NOMO-1 (cell line): ENCODE data around the gene MBOAT7.
A peak's percentile ranks its signal among the peaks of the same experiment; 100 is the strongest.
"Not testable (repeated sequence)": the region's sequence is repeated elsewhere in the genome, so short reads cannot be mapped to it uniquely, and the experiment has no call there.

Source experiments
- DNase-seq, 2 experiments: peaks; one replicate each; lab custom pipeline; 2025; ENCODE audit not compliant: unreplicated experiment in 2 of 2; lab: John Stamatoyannopoulos, UW

MBOAT7 gene

DNA sequence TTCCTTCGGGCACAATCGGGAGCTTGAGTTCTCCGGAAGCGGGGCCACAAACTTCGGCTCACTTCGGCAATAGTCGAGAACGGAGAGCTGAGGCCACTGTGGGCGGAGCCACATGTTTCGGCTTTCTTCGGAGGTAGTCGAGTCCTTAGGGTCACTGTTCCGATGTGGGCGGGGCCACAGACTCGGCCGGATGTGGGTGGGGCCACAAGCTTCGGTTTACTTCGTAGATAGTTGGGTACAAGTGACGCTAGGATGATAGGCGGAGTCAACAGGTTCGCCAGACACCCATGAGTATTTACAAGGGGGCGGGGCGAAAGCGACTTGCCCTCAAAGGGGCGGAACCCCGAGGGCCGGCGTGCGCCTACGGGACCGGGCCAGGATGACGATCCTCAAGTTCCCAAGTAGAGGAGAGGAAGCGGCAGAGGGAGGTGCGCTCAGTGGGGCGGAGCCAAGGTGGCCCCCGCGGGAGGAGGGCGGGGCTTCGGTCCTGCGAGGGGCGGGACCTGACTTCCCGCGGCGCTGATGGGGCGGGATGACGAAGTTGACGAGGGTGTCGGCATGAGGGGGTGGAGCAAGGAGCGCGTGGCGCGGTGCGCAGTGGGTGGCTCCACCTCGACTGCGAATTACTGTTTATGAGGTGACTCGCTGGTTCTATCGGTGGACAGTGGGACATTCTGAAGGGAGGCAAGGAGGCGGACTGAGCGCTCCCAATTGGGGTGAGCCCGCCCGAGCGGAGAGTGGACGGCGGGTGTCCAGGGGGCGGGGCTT lies 539 bp upstream of the MBOAT7 start:
- peak; percentile 100 for DNase-seq

DNA sequence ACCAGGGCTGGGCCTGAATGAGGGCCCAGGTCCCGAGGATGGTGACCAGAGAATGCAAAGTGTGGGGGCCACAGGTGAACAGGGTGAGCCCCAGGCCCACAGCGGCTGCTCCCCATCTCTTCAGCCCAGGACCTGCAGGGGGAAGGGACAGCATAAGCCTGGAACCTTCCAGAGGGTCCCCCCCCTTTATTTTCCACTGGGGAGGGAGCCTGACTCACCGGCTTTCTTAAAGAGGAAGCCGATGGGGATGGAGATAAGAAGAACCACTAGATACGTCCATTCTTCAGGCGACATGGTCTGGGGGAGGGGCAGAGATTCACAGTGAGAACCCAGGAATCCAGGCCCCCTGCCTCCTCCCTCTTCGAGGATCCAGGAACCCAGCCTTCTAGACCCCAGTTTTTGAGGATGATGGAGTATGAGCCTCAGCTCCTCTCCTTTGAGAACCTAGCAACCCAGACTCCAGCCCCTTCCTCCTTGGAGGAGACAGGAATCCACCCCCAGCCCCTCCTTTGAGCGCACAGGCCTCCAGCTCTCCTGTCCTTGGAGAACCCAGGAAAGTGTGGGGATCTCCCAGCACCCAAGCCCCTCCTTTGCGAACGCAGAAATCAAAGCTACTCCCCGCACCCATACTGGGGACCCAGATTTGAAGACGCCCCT lies 1.0 kb downstream of the MBOAT7 start:
- peak; percentile 65 to 67 for DNase-seq

DNA sequence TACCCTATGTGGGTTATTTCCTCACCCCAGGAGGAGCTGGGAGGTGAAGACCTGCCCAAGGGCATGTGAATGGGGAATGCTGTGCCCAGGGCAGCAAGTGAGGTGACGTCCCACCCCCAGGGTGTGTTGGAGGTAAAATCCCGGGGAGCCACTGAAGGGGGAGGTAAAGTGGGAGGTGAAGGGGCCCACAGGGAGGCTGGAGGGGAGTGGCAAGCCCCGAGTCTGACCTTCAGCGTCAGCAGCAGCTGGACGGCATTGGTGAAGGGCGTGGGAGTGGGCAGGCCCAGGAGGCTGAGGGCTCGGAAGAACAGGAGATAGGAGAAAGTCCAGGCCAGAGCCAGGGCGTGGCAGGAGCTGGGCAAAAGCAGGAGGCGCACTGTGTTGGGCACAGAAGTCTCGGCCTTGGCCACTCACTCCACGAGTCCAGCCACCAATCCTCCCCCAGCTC lies 2.4 kb downstream of the MBOAT7 start:
- no peak for DNase-seq

DNA sequence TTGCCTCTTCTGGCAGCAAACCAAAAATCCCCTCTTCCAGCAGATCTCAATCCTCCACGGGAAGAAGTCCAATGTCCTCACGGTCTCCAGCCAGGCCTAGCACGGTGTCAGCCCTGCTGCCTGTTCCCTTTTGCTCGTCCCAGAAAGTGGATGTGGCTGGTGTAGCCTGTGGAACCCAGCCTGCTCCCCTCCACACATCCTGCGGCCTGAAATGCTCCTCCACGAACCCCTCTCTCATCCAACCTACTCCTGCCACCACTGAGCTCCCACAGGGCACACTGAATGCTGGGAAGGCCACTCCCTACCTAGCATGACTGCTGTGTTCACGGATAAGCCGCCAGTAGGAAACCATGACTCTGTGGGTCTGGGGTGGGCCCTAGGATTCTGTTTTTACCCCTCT lies 3.0 kb downstream of the MBOAT7 start:
- DNase-seq = no peak

DNA sequence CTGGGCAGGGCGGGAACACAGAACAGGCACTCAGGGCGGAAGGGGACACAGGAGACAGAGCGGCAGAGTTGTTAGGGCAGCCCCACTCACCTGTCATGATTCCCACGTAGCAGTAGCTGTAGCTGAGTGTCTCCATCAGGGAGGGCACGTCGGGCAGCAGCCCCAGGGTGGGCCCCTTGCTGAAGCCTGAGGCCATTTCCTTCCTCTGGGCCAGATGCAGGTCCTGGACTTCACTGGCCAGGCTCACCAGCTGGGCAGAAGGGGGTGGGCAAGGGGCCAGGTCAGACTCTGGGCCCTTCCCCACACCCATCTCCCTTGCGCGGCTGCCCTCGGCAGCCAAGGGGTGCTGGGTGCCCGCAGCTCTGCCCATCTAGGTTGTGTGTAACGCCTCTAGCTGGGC lies 5.9 kb downstream of the MBOAT7 start:
- no peak for DNase-seq

DNA sequence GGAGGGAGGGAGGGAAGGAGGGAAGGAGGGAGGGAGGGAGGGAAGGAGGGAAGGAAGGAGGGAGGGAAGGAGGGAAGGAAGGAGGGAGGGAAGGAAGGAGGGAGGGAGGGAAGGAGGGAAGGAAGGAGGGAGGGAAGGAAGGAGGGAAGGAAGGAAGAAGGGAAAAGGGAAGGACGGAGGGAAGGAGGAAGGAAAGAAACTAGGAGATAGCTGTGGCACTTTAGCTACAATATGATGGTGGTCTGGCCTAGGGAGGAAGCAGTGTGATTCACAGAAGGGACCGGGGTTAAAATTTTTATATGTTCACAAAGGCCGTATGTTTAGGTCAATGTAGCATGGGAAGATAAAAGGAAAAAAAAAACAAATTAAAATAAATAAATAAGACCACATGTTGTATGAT lies 7.5 kb downstream of the MBOAT7 start:
- DNase-seq = not testable (repeated sequence)

DNA sequence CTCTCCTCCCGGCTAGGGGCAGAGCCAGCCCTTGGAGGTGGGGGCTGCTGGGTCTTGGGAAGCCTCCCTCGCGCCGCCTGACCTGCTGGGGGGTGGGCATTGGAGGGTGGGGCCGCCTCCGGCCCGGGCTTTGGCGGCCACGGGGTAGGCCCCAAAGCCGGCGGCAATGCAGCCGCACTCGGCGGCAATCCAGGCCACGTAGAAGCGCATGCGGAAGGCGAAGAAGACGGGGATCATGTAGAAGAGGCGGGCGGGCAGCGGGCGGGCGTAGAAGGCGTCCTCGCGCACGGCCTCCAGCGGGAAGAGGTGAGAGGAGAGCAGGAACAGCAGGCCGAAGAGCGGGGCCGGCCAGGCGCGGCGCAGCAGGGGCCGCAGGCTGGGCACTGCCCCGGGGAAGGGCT lies 8.7 kb downstream of the MBOAT7 start:
- no peak for DNase-seq

DNA sequence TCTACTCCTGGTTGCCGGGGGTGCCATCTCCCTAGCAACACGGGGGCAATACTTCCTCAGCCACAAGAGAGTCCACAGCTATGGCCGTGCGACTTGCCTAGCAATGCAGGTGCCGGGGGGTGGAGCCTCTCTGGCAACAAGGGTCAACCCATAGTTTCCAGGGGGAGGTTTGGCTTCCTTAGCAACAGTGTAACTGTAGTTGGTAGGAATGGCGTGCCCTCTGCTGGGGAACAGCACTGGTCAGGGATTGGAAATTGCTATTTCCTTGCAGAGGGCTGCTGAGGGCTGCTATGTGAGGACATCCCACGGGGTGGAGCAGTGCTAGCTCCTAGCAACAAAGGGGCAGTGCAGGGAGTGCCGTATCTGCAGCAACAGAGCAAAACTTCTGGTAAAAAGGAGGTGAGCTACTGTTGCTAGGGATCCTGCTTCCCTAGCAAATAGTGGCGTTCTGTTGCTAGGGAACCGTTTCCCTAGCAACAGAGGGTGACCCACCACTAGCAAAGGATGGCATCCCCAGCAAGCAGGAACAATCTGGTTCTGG lies 9.4 kb downstream of the MBOAT7 start:
- no peak for DNase-seq

DNA sequence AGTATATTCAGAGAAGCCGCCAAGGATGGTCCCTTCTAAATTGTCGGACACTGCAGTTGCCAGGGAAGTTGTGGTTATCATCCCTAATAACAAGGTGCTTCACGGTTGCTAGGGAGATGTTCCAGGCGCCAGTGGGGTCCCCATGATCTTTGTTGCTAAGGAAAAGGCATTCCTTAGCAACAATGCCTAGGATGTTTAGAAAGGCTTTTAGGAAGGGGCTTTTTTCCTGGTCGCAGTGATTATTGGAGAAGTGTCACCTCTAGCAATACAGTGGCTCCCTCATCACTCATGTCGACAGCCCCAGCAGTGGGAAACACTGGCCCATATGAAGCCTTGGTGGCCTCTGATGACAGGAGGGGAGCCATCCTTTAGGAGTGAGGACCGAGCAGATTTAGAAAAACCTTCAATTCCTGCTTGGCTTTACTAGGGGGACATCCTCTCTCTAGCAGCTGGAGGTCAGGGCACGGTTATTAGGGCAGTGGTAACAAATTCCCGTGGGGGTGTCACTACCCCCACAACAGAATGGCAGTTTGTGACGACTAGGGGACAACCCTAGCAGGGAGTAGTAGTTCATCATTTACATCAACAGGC lies 10.0 kb downstream of the MBOAT7 start:
- no peak for DNase-seq

DNA sequence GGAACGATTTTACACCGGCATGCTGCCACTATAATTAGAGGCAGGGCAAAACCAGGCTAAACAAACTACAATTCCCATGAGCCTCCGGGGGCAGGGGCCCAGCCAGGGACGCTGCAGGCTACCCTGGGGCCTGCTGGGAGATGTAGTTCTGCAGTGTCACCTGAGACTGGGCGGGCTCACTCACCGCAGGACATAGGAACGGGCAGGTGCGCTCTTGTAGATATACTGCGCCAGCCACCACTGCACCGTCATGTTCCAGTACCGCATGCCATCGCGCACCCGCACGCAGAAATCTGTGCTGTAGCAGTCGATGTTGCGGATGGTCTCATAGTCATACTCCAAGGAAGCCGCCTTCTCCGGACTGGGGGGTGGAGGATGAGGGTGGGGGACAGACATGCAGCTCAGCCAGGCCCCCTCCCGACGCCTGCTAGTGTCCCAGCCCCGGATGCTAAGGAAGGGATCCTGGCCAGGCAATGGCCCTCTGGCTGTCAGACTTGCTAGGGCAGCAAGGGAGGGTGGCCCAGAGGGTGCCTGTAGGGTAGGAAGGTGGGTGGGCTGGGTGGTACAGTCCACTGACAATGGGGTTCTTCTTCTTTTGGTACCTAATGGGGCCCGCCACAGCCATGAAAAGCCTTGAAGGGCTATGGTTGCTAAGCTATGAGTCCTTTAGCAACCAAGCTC lies 10.7 kb downstream of the MBOAT7 start:
- no peak for DNase-seq

DNA sequence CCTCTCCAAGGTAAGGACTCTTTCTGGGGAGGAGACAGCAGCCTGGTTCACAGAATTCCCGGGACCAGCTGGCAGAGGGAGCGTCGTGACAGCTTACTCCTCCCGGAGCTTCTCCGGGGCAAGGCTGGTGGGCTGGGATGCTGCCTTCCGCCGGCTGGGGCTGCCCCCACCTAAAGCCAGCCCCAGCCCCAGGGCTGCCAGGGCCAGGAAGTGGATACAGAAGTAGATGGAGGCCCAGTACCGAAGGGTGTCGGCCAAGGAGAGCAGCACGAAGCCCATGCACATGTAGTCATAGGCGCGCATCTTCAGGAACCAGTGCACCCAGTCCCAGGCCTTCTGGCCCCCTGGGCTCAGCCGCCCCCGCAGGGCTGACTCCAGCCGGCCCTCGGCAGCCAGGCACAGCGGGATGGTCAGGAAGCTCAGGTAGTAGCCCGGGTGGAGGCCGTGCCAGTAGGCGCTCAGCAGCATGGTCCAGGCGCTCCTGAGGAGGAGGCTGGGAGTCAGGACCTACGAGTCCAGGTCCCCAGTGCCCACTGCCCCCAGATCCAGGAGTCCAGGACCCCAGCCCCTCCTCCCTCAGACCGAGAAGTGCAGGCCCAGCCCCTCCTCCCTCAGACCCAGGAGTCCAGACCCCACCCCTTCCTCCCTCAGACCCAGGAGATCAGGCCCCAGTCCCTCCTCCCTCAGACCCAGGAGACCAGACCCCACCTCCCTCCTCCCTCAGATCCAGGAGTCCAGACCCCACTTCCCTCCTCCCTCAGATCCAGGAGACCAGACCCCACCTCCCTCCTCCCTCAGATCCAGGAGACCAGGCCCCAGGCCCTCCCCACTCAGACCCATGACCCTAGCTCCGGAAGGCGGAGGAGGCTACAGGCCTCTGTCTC lies 15.2 kb downstream of the MBOAT7 start:
- DNase-seq = no peak

DNA sequence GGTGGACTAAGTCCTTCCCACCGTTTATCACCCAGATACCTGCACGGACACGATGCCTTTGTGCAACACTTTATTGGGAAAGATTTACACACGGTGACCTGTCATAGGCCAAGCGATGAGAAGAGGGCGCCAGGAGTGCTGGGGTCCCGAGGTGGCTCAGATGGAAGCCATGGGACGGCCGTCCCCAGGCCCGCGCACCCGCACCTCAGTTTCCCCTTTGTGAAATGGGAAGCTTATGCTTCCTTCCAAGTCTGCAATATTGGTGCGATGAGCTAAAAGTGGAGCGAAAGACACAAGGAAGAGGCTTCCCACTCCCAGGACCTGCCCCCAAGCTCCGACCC lies 16.1 kb downstream of the MBOAT7 start:
- no peak for DNase-seq

DNA sequence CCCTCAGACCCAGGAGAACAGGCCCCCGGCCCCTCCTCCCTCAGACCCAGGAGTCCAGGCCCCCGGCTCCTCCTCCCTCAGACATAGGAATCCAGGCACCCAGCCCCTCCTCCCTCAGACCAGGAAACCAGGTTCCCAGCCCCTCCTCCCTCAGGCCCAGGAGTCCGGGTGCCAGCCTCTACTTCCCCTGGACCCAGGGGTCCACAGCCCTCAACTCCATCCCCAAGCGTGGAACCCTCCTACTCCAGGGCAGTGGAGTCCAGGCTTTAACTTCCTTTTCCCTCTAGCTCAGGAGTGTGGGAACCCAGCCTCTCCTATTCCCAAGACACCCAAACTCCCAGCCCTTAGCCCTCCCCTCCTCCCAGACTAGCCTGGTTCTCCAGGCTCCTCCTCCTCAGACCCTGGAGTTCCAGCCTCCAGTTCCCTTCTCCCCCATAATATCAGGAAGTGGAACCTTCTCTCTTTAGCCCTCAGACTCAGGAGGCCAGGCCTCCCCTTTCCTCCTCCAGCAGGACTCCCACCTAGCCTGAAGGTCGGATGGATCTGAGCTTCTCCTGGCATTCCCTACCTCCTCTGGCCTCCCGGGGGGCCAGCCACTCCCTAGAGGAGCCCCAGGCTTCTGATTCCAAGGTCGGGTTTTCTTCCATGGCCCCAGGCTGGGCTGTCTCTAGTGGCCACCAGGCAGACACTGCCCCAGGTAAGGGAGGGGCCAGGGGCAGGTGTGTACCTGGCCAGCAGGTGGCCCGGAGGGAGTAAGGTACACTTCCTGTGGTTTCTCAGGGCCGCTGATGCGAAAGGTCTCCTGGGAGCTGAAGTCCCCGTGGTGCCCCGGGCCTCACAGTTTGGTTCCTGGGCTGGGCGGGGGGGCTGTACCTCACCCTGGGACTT lies 16.7 kb downstream of the MBOAT7 start, which contains the start of gene TMC4:
TMC4 (minus strand) TSS at position 690 of the 888 bp plus-strand sequence; CDS start at position 647, 43 bp downstream.
- no peak for DNase-seq

DNA sequence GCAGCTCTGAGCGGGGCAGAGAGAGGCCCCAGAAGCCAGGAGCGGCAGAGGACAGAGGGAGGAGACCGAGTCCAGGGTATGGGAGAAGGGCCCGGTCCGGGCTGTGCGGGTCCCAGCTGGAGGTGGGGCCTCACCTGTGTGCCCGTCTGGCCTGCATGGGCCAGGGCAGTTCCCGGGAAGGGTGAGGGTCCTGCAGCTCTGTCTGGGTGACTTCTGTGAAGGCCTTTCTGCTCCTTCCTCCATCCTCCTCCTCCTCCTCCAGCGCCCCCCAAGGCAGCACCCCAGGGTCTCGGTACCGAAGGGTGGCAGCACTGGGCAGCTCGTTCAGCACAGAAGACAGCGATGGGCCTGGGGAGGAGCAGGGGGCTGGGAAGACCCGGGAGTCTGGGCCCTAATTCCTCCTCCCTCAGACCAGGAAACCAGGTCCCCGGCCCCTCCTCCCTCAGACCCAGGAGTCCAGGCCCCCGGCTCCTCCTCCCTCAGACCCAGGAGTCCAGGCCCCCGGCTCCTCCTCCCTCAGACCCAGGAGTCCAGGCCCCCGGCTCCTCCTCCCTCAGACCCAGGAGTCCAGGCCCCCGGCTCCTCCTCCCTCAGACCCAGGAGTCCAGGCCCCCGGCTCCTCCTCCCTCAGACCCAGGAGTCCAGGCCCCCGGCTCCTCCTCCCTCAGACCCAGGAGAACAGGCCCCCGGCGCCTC lies 17.5 kb downstream of the MBOAT7 start:
- not testable (repeated sequence) for DNase-seq

DNA sequence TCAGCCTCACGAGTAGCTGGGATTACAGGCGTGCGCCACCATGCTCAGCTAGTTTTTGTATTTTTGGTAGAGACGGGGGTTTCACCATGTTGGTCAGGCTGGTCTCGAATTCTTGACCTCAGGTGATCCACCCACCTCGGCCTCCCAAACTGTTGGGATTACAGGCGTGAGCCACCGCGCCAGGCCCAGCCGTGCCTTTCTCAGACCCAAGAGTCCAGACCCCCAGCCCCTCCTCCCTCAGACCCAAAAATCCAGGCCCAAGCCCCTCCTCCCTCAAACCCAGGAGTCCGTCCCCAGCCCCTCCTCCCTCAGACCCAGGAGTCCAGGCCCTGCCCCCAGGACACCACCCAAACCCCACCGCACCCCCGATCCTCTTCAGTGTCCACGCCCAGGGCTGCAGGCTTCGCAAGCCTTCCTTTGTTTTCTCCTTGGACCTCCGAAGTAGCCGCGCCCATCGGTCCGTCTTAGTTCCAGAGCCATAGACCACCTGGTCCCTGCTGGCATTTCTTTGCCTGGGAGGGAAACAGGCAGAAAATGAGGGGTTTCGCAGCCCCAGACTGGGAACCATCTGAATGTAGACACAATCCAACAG lies 20.1 kb downstream of the MBOAT7 start:
- no peak for DNase-seq

DNA sequence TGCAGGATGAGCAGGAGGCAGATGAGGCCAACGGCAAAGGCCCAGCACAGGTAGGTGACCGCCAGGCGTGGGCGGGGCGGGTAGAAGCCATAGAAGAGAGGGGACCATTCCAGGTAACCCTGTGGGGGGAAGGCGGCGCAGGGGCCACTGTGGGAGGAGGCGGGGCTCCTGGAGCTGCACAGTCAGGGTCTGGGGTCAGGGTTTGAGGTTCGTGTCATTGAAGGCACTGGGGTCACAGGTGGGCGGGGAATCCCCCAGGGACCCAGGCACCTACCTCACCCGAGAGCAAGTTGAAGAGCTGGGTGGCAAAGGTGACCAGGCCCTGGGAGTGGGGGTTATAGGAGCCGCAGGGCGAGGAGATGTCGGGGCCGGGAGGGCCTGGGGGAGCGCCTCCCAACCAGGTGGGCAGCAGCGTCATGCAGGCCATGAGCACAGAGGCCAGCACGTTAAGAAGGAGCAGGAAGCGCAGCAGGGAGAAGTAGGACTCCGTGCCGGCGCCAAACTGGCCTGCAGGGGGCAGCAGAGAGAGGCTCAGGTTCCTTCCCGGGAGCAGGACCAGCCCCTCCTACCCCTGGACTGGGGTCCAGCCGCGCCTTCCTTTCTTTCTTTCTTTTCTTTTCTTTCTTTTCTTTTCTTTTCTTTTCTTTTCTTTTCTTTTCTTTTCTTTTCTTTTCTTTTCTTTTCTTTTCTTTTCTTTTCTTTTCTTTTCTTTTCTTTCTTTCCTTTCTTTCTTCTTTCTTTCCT lies 21.0 kb downstream of the MBOAT7 start:
- peak; percentile 77 to 84 for DNase-seq

DNA sequence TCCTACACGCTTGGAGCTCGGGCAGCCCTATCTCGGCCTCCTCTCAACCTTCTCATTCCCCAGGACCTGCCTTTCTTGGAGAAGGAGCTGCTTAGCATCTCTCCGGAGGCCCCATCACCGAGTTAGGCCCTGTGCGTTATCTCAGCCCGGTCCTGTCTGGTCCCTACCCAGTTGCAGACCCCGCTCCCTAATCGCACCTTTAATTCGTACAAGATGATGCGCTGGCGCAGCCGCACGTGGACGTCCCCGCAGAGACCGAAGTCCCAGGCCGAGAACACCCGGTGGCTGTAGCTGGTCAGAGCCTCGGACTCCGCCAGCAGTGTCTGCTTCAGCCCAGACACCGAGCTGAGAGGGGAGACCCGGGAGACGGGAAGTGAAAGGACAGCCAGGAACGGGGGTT lies 24.2 kb downstream of the MBOAT7 start:
- no peak for DNase-seq
